ENCODE data around the gene TYW1B.
"Not testable (repeated sequence)": the region's sequence is repeated elsewhere in the genome, so short reads cannot be mapped to it uniquely, and the experiment has no call there.

DNA sequence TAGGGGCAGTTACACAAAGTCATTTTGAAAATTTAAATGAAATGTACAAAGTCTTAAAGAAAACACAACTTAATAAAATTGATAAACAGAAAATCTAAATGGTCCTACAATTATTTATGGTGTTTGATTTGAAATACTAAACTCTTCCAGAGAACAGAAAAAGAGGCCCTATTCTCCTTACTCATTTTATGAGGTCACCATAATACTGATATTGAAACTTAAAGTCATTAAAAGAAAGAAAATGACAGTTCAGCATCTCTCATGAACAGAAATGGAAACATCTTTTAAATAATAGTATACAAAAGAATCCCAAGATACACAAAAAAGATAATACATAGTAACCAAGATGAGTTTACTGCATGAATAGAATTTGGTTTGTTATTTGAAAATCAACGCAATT, 184.3 kb downstream of the TYW1B start:
- not testable (repeated sequence) for TF ChIP-seq EZH2phosphoT487, CTCF, EZH2 (IDR thresholded peaks at IDR 0.05)
